SK-N-SH (cell line): Measurements from ENCODE around the gene SLC25A30. TPM values are rescaled to one million over a fixed set of nuclear protein-coding genes. Genes with fewer than 3 reads are reported as not detected.

ENCODE experiments used
- CTCF ChIA-PET: fragments of 300-600, 350-600 bp; formaldehyde crosslinking; extraction: SDS; loops from one replicate; lab custom pipeline; 2021; lab: Yijun Ruan, JAX
- POLR2A ChIA-PET: fragments of 350-600 bp; sonication (Branson Sonifier 250); formaldehyde crosslinking; extraction: SDS; loops from one replicate; lab custom pipeline; 2020; ENCODE audit warnings: antibody characterized with exemption, inconsistent platforms; lab: Yijun Ruan, JAX
- DNase-seq: peaks from one replicate; pipeline ENCODE4 v3.0.0; 2012
- H2AFZ ChIP-seq: fragments of 200-600 bp; sonication (generic); 2 replicates; pipeline ENCODE4 v1.8.1; 2016; ENCODE audit warnings: antibody characterized with exemption, mild to moderate bottlenecking, low read depth
- H3F3A ChIP-seq: fragments of 200-600 bp; sonication (generic); replicated peaks from 2 replicates; pipeline ENCODE3; 2016; ENCODE audit warnings: antibody characterized with exemption, mild to moderate bottlenecking; ENCODE audit not compliant: insufficient read depth
- H3K27ac ChIP-seq, 2 experiments: fragments of 200-500 bp in 1 of 2; fragments of 200-600 bp in 1 of 2; sonication (Bioruptor generic) in 1 of 2; sonication (generic), shearing (Covaris generic) in 1 of 2; 2 replicates each; pipeline versions ENCODE4 v1.5.1 to v1.6.1; 2014 to 2016; ENCODE audit warnings: low read depth in 2 of 2, inconsistent platforms in 1 of 2, low read length in 1 of 2, mild to moderate bottlenecking in 1 of 2, mixed read lengths in 1 of 2
- H3K27me3 ChIP-seq: fragments of 200-600 bp; sonication (generic), shearing (Covaris generic); 2 replicates; pipeline ENCODE4 v1.6.1; 2016; ENCODE audit warnings: mixed run types; ENCODE audit not compliant: insufficient read depth
- H3K36me3 ChIP-seq, 2 experiments: fragments of 200-500 bp in 1 of 2; fragments of 200-600 bp in 1 of 2; sonication (Bioruptor generic) in 1 of 2; sonication (generic) in 1 of 2; replicated peaks in 1 of 2; 2 replicates each; pipeline versions ENCODE3 to v1.5.1; 2014 to 2016; ENCODE audit warnings: low read length in 1 of 2, mild to moderate bottlenecking in 1 of 2; ENCODE audit not compliant: insufficient read depth in 2 of 2, control insufficient read depth in 1 of 2
- H3K4me1 ChIP-seq, 2 experiments: fragments of 200-500 bp in 1 of 2; fragments of 200-600 bp in 1 of 2; sonication (Bioruptor generic) in 1 of 2; sonication (generic), shearing (Covaris generic) in 1 of 2; 2 replicates each; pipeline versions ENCODE4 v1.5.1 to v1.6.1; 2014 to 2016; ENCODE audit warnings: low read depth in 1 of 2, low read length in 1 of 2, mixed run types in 1 of 2; ENCODE audit not compliant: insufficient read depth in 2 of 2, control insufficient read depth in 1 of 2
- H3K4me2 ChIP-seq: fragments of 200-600 bp; sonication (generic), shearing (Covaris generic); 2 replicates; pipeline ENCODE4 v1.6.1; 2017; ENCODE audit warnings: mixed run types
- H3K4me3 ChIP-seq, 2 experiments: fragments of 200-500 bp in 1 of 2; fragments of 200-600 bp in 1 of 2; sonication (Bioruptor generic) in 1 of 2; sonication (generic), shearing (Covaris generic) in 1 of 2; 2 replicates each; pipeline versions ENCODE4 v1.5.1 to v1.8.1; 2014 to 2016; ENCODE audit warnings: low read depth in 2 of 2, inconsistent platforms in 1 of 2, low read length in 1 of 2, mild to moderate bottlenecking in 1 of 2, mixed read lengths in 1 of 2, moderate library complexity in 1 of 2
- H3K79me2 ChIP-seq: fragments of 200-600 bp; sonication (generic); 2 replicates; pipeline ENCODE4 v1.8.1; 2017; ENCODE audit warnings: mild to moderate bottlenecking; ENCODE audit not compliant: insufficient read depth
- H3K9ac ChIP-seq: fragments of 200-600 bp; sonication (generic); 2 replicates; pipeline ENCODE4 v1.6.1; 2017; ENCODE audit warnings: mixed run types
- H3K9me2 ChIP-seq: fragments of 200-600 bp; sonication (generic); 2 replicates; pipeline ENCODE4 v1.6.1; 2017; ENCODE audit warnings: mixed run types
- H3K9me3 ChIP-seq: fragments of 200-600 bp; sonication (generic); 2 replicates; pipeline ENCODE4 v1.6.1; 2017; ENCODE audit warnings: mixed run types, mild to moderate bottlenecking, moderate library complexity
- H4K20me1 ChIP-seq: fragments of 200-600 bp; sonication (generic); 2 replicates; pipeline ENCODE4 v1.6.1; 2017; ENCODE audit warnings: mild to moderate bottlenecking, mixed run types; ENCODE audit not compliant: insufficient read depth
- CTCF ChIP-seq: fragments of 200-600 bp; sonication (generic); IDR thresholded peaks from 2 replicates; pipeline ENCODE4 v1.6.1; 2017; ENCODE audit warnings: antibody characterized with exemption, mild to moderate bottlenecking, moderate library complexity
- ELF1 ChIP-seq: IDR thresholded peaks from 2 replicates; pipeline ENCODE4 v1.4.0; 2012
- EP300 ChIP-seq, 2 experiments: IDR thresholded peaks; 2 replicates each; pipeline versions ENCODE4 v1.4.0 to v1.6.1; 2012; ENCODE audit warnings: borderline replicate concordance in 1 of 2, low read depth in 1 of 2, low read length in 1 of 2
- FOSL2 ChIP-seq: IDR thresholded peaks from 2 replicates; pipeline ENCODE4 v1.4.0; 2012; ENCODE audit warnings: low read depth, mild to moderate bottlenecking, moderate library complexity, borderline replicate concordance
- GABPA ChIP-seq: IDR thresholded peaks from 2 replicates; pipeline ENCODE4 v1.4.0; 2012; ENCODE audit warnings: low read depth, mild to moderate bottlenecking
- GATA2 ChIP-seq: sonication (generic); formaldehyde crosslinking; IDR thresholded peaks from 2 replicates; pipeline ENCODE4 v1.5.0; 2020; ENCODE audit warnings: mild to moderate bottlenecking, missing genetic modification reagents
- JUND ChIP-seq: IDR thresholded peaks from 2 replicates; pipeline ENCODE4 v1.4.0; 2012
- MAX ChIP-seq: IDR thresholded peaks from 2 replicates; pipeline ENCODE4 v1.4.0; 2012; ENCODE audit warnings: low read depth
- NFIC ChIP-seq: IDR thresholded peaks from 2 replicates; pipeline ENCODE4 v1.4.0; 2012; ENCODE audit warnings: borderline replicate concordance
- NRF1 ChIP-seq: IDR thresholded peaks from 2 replicates; pipeline ENCODE4 v1.6.1; 2012; ENCODE audit warnings: low read depth, mild to moderate bottlenecking, low read length
- RAD21 ChIP-seq: IDR thresholded peaks from 2 replicates; pipeline ENCODE4 v1.6.1; 2012; ENCODE audit warnings: mild to moderate bottlenecking, low read length
- RCOR1 ChIP-seq: fragments of 150-350 bp; IDR thresholded peaks from 2 replicates; pipeline ENCODE4 v1.6.1; 2017; ENCODE audit warnings: antibody characterized with exemption, low read length
- REST ChIP-seq: IDR thresholded peaks from 2 replicates; pipeline ENCODE4 v1.6.1; 2012; ENCODE audit warnings: mild to moderate bottlenecking, low read depth, low read length, moderate library complexity
- RXRA ChIP-seq: IDR thresholded peaks from 2 replicates; pipeline ENCODE4 v1.4.0; 2012; ENCODE audit warnings: low read depth, mild to moderate bottlenecking, borderline replicate concordance
- SIN3A ChIP-seq: IDR thresholded peaks from 2 replicates; pipeline ENCODE4 v1.6.1; 2012; ENCODE audit warnings: low read depth, mild to moderate bottlenecking, low read length, moderate library complexity, borderline replicate concordance
- TAF1 ChIP-seq: IDR thresholded peaks from 2 replicates; pipeline ENCODE4 v1.6.1; 2012; ENCODE audit warnings: low read depth, mild to moderate bottlenecking, low read length, moderate library complexity, borderline replicate concordance
- WGBS: methylation state at CpG from one replicate; pipeline ENCODE4 v1.1.6; 2017; ENCODE audit warnings: low lambda C conversion rate; 5-methylcytosine and 5-hydroxymethylcytosine counted together
- polyA plus RNA-seq, 3 experiments: library from polyadenylated mRNA; depleted of rRNA; stranded (reverse); fragments of >200 nt; gene quantifications; 2 replicates each; pipeline ENCODE4 v1.2.3, GENCODE V29; 2012

The SLC25A30 gene
- polyA plus RNA-seq, 1 of the 3 experiments (the other 2 are of a cell fraction): 9.6 TPM

GRCh38 chr13:45372189-45373161 is 45.7 kb downstream of the SLC25A30 start (continued):
- no peak for TF ChIP-seq CTCF
- TF ChIP-seq GABPA: no peak
- no peak for TF ChIP-seq JUND
- no peak for TF ChIP-seq TAF1
- TF ChIP-seq RXRA: no peak
- TF ChIP-seq GATA2 (CRISPR knock-in tag): no peak
- TF ChIP-seq ELF1: no peak
- TF ChIP-seq, all 33 proteins: peak for 0

- Histone ChIP-seq H3K36me3 (peaks cover 0 to 7% of the 10 kb centered on the region in 2 experiments), H4K20me1 (no peaks in the 10 kb centered on the region), H3K79me2 (no peaks in the 10 kb centered on the region), H3K4me3 (no peak overlapping the region; a peak in 1 of 4 replicates), H3K9me2 (no peaks in the 10 kb centered on the region), H3K9ac (no peak overlapping the region), H2AFZ (no peak overlapping the region), H3K27ac (no peak overlapping the region), H3K4me1 (peaks cover 0 to 12% of the 10 kb centered on the region in 2 experiments; a peak in 1 of 4 replicates), H3K27me3 (no peaks in the 10 kb centered on the region), H3K9me3 (no peaks in the 10 kb centered on the region), H3K4me2 (no peak overlapping the region), H3F3A (peaks cover 4% of the 10 kb centered on the region)
- TF ChIP-seq SIN3A: no peak
- no peak for TF ChIP-seq RAD21
- 0 out of 2 replicates have a peak, but pooled peaks have one; percentile 10 for TF ChIP-seq CTCF
- POLR2A ChIA-PET: no interaction called here
- peak; percentile 34 for DNase-seq
- CTCF ChIA-PET: no interaction called here
- 90% methylated on average over 28 of the region's 30 CpGs for WGBS
Measured at GRCh38 chr13:45370922-45371406, 47.2 kb downstream of the SLC25A30 start.

- peaks cover 4% of the 10 kb centered on the region for H3F3A ChIP-seq
- H3K4me3 ChIP-seq: no peak overlapping the region
- ChIA-PET POLR2A (no interaction called here), CTCF (interaction anchor here (1.4 kb wide), 1 partner anchor 25 kb away, joined by 4 read pairs; no protein-coding TSS in a partner anchor)
- no peaks in the 10 kb centered on the region for H3K9me3 ChIP-seq
- H3K27me3 ChIP-seq: no peaks in the 10 kb centered on the region
- DNase-seq: no peak
- H3K79me2 ChIP-seq: no peaks in the 10 kb centered on the region
- H3K9ac ChIP-seq: no peak overlapping the region
- no peak overlapping the region for H3K27ac ChIP-seq
- no peak overlapping the region for H2AFZ ChIP-seq
- peaks cover 0 to 7% of the 10 kb centered on the region in 2 experiments for H3K36me3 ChIP-seq
- no peaks in the 10 kb centered on the region for H3K9me2 ChIP-seq
- H4K20me1 ChIP-seq: no peaks in the 10 kb centered on the region
- WGBS: 97% methylated on average over 4 of the region's 4 CpGs
- no peak overlapping the region for H3K4me2 ChIP-seq
- H3K4me1 ChIP-seq: peaks cover 0 to 12% of the 10 kb centered on the region in 2 experiments; a peak in 1 of 4 replicates
- TF ChIP-seq RCOR1: no peak
- TF ChIP-seq GABPA: no peak
- TF ChIP-seq FOSL2: no peak
- no peak for TF ChIP-seq NRF1
- no peak for TF ChIP-seq EP300 (IDR thresholded peaks at IDR 0.05; ENCODE audit: borderline replicate concordance in 1 of 2, low read depth in 1 of 2, low read length in 1 of 2)
- TF ChIP-seq MAX: no peak
- TF ChIP-seq SIN3A: no peak
- TF ChIP-seq RXRA: no peak
- no peak for TF ChIP-seq REST
- no peak for TF ChIP-seq NFIC
Measured at GRCh38 chr13:45369116-45369515, 49.1 kb downstream of the SLC25A30 start.
